ENCODE results near the gene PDE11A. TPM values are rescaled to one million over a fixed set of nuclear protein-coding genes. Genes with fewer than 3 reads are reported as not detected.

The PDE11A gene
- 0.30 and 2.2 TPM in 2 replicates for total RNA-seq

DNA sequence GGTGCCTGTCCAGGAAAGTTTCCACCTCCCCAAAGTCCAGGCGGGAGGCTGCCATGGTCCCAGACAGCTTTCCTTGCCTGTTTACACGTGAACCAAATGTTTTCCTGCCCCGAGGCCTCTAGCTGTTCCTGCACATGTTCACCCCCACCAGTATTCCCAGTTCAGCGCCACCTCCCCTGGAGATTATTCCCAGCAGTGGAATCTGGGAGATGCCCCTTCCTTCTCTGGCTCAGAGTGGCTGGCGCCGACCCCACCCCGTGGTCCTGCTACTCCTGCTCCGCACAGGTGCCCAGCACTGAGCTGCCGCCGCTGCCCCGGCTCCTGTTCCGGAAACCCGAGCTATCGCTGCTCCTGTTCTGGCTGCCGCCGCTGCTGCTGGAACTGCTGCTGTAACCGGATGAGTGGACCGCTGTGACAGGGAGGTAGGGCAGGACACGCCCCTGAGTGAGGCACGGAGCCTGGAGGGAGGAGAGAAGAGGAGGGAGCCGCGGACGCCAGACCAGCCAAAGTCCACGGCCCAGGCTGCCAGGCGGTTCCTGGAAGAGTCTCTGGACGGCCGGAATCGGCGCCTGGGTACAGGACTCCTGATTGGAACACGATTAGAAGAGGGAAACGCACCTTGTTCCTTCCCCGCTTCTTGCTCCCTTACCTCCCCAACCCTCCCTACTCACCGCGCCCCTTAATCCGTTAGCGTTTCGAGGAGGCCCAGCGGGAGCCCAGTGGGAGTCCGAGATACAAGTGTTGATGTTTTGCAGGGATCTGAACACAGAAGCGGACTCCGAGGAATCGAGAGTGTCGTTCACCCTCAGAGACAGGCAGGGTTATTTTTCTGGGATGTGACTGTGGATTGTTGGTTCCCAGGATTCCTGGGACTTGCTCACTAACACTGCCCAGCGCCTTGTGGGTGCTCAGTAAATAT, at the start of gene PDE11A:
Gene PDE11A, minus strand, starts transcription at position 395 of the 919 bp plus-strand sequence. Its CDS starts 340 bp downstream, at position 55.

GRCh38 chr2:178112202-178113152, 39.9 kb upstream of the PDE11A start, which contains the start of gene RBM45:
TSS of gene RBM45 (plus strand) at chr2:178112437. CDS start at chr2:178112547, 110 bp downstream.

Other genes starting within 250 kb of the PDE11A start
- gene RBM45, start 39.7 kb upstream of the PDE11A start, total RNA-seq, result 19.9 and 26.4 TPM in 2 replicates
- gene OSBPL6, start 121.7 kb upstream of the PDE11A start, total RNA-seq, result 1.8 and 12.8 TPM in 2 replicates

Data from smooth muscle cell of the umbilical artery (primary cell).